Measurements from ENCODE around the gene KLHL26.
A peak's percentile ranks its signal among the peaks of the same experiment; 100 is the strongest.

The KLHL26 gene

GRCh38 chr19:18697680-18698079 lies 60.9 kb downstream of the KLHL26 start:
- DNase-seq: no peak

- no peak for DNase-seq
Observed at GRCh38 chr19:18698321-18699167, 61.7 kb downstream of the KLHL26 start.

- no peak for DNase-seq
Observed at GRCh38 chr19:18699403-18700054, 62.7 kb downstream of the KLHL26 start.

- DNase-seq: peak; percentile 51
Observed at GRCh38 chr19:18700501-18701249, 63.8 kb downstream of the KLHL26 start.

- no peak for DNase-seq
Observed at GRCh38 chr19:18701250-18701608, 64.4 kb downstream of the KLHL26 start.

- DNase-seq: no peak
Observed at GRCh38 chr19:18704054-18704453, 67.2 kb downstream of the KLHL26 start.

GRCh38 chr19:18704971-18705370 lies 68.1 kb downstream of the KLHL26 start:
- no peak for DNase-seq

- no peak for DNase-seq
Observed at GRCh38 chr19:18708452-18709231, 71.8 kb downstream of the KLHL26 start.

GRCh38 chr19:18709546-18709945 lies 72.7 kb downstream of the KLHL26 start:
- no peak for DNase-seq

GRCh38 chr19:18710186-18710585 lies 73.4 kb downstream of the KLHL26 start:
- no peak for DNase-seq

- no peak for DNase-seq
Observed at GRCh38 chr19:18710996-18711751, 74.3 kb downstream of the KLHL26 start.

- no peak for DNase-seq
Observed at GRCh38 chr19:18711893-18712292, 75.1 kb downstream of the KLHL26 start.

GRCh38 chr19:18712981-18713380 lies 76.2 kb downstream of the KLHL26 start:
- no peak for DNase-seq

- DNase-seq: no peak
Observed at GRCh38 chr19:18713550-18714117, 76.8 kb downstream of the KLHL26 start.

GRCh38 chr19:18715416-18715815 lies 78.6 kb downstream of the KLHL26 start:
- no peak for DNase-seq

- DNase-seq: no peak
Observed at GRCh38 chr19:18716857-18717256, 80.0 kb downstream of the KLHL26 start.

- no peak for DNase-seq
Observed at GRCh38 chr19:18717601-18718000, 80.8 kb downstream of the KLHL26 start.

GRCh38 chr19:18718015-18718526 lies 81.2 kb downstream of the KLHL26 start:
- no peak for DNase-seq

- no peak for DNase-seq
Observed at GRCh38 chr19:18718846-18719458, 82.1 kb downstream of the KLHL26 start.

GRCh38 chr19:18719541-18719940 lies 82.7 kb downstream of the KLHL26 start:
- DNase-seq: no peak

All from midbrain (tissue), 1 donor.